Activated CD4-positive, alpha-beta T cell treated with anti-CD3 and anti-CD28 coated beads for 48 hours (primary cell): ENCODE data around the gene SPOCK1.

Experiments used
- DNase-seq: peaks from one replicate; pipeline ENCODE4 v3.0.0-alpha.2; 2020

The SPOCK1 gene

GRCh38 chr5:137357436-137357835 is 141.7 kb downstream of the SPOCK1 start:
- DNase-seq, result no peak

GRCh38 chr5:137356127-137356526 is 143.0 kb downstream of the SPOCK1 start:
- no peak for DNase-seq

GRCh38 chr5:137355708-137356107 is 143.4 kb downstream of the SPOCK1 start:
- DNase-seq, result no peak

- no peak for DNase-seq
Observed at GRCh38 chr5:137352095-137352494, 147.0 kb downstream of the SPOCK1 start.

- no peak for DNase-seq
Observed at GRCh38 chr5:137350791-137351190, 148.3 kb downstream of the SPOCK1 start.

GRCh38 chr5:137348759-137349158 is 150.4 kb downstream of the SPOCK1 start:
- no peak for DNase-seq

- no peak for DNase-seq
Observed at GRCh38 chr5:137347865-137348264, 151.3 kb downstream of the SPOCK1 start.

- DNase-seq, result no peak
Observed at GRCh38 chr5:137346281-137346680, 152.8 kb downstream of the SPOCK1 start.

- no peak for DNase-seq
Observed at GRCh38 chr5:137345396-137345795, 153.7 kb downstream of the SPOCK1 start.

GRCh38 chr5:137344723-137345322 is 154.3 kb downstream of the SPOCK1 start:
- peak; percentile 49 for DNase-seq

- no peak for DNase-seq
Observed at GRCh38 chr5:137344021-137344420, 155.1 kb downstream of the SPOCK1 start.

- no peak for DNase-seq
Observed at GRCh38 chr5:137342764-137343163, 156.4 kb downstream of the SPOCK1 start.

- DNase-seq, result no peak
Observed at GRCh38 chr5:137341831-137342230, 157.3 kb downstream of the SPOCK1 start.

- no peak for DNase-seq
Observed at GRCh38 chr5:137340881-137341280, 158.2 kb downstream of the SPOCK1 start.

- DNase-seq, result no peak
Observed at GRCh38 chr5:137336565-137337120, 162.5 kb downstream of the SPOCK1 start.

- no peak for DNase-seq
Observed at GRCh38 chr5:137336161-137336560, 163.0 kb downstream of the SPOCK1 start.

- DNase-seq, result no peak
Observed at GRCh38 chr5:137335493-137335892, 163.6 kb downstream of the SPOCK1 start.

GRCh38 chr5:137333928-137334327 is 165.2 kb downstream of the SPOCK1 start:
- DNase-seq, result no peak

- no peak for DNase-seq
Observed at GRCh38 chr5:137333475-137333874, 165.7 kb downstream of the SPOCK1 start.

- no peak for DNase-seq
Observed at GRCh38 chr5:137332296-137332695, 166.8 kb downstream of the SPOCK1 start.

- DNase-seq, result no peak
Observed at GRCh38 chr5:137329586-137330296, 169.4 kb downstream of the SPOCK1 start.

- no peak for DNase-seq
Observed at GRCh38 chr5:137328991-137329390, 170.1 kb downstream of the SPOCK1 start.

- no peak for DNase-seq
Observed at GRCh38 chr5:137328463-137328862, 170.7 kb downstream of the SPOCK1 start.

GRCh38 chr5:137325721-137326120 is 173.4 kb downstream of the SPOCK1 start:
- no peak for DNase-seq
